COR-L47 (cell line): Measurements from ENCODE around the gene ZCCHC14.

Experiments used
- DNase-seq: peaks from one replicate; lab custom pipeline; 2025; lab: John Stamatoyannopoulos, UW

ZCCHC14 gene

DNA sequence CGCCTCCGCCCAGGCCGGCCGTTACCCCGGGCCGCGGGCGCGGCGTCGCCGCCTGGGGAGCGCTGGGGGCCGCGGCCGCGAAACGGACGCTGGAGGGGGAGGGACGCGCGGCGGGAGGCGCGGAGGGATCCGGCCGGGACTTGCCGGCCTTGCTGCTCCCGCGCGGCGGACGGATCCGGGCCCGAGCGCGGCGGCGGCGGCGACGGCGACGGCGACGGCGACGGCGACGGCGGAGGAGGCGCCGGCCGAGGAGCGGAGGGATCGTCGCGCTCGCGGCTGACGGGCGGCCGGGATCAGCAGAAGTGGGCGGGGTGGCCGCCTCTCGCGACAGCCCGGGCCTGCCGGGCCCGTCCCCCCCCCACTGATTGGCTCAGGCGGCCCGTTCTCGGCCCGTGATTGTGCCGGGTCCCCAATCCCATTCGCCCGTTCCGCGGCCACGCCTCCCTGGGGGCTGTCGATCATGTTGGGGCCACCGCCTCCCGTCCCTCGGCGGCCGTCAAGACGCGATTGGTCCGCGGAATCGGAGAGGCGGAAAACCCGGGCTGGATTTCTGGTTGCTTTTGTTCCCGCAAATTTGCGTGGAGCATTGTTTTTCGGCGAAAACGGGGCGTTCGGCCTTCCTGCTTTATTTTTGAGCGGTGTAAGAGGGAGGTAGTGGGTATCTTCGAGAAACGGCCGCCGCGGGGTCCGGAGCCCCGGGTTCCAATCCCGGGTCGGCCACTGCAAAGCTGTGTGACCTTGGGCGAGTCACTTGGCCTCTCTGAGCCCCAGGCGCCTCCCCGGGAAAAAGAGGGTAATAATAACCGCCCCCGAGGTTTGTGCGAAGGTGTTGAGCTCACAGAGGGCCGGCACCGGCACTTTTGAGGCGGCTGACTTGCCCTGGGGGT lies at the start of gene ZCCHC14:
Gene ZCCHC14, minus strand, starts transcription at position 304 of the 887 bp plus-strand sequence. CDS start 786 bp downstream, outside the sequence.
- peak; percentile 98 for DNase-seq

DNA sequence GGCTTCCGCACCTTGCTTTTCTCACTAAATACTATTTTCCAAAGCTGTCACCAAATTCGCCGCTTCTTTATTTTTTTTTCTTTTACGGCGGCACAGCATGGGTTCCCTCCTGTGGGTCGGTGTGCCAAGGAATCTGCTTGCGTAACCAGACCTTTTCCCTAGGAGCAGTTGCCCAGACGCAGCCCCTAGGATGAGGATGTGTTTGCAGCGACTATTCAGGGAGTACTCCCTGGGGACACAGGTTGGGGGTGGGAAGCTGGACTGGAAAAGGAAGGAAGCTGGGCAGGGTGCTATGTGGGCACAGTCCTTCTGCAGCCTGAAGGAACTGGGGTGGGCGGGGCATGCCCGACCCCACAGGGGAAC lies 49.0 kb upstream of the ZCCHC14 start:
- no peak for DNase-seq

DNA sequence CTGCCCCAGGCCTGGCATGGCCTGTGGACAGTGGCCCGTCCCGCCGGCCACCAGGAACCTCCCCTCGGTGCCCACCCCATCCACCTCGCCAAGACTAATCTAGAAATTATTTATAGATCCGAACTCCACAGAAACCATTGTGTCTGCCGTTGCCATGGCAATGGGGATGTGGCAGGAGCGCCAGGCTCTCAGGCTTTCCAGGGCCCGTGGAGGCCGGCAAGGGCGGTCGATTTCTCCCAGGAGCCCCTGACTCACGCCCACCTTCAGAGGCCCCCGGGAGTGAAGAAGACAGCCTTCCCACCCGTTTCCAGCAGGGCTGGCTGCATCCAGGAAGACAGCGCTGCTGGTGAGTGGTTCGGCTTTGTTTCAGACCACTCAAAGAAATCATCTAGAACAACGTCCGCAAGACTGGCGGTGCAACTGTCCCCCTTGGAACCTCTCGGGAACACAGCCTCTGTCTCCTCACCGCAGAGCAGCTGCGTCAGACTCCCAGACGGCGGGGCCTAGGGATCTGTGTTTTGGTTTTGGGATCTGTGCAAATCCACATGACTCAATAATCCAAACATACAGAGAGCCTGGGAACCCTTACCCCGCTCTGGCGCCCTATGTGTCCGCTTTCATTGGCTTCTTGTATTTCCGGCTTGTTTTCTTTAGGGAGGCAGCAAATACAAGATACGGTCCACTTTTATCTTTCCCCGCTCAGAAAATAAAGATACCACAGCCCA lies 48.5 kb upstream of the ZCCHC14 start:
- DNase-seq = no peak

DNA sequence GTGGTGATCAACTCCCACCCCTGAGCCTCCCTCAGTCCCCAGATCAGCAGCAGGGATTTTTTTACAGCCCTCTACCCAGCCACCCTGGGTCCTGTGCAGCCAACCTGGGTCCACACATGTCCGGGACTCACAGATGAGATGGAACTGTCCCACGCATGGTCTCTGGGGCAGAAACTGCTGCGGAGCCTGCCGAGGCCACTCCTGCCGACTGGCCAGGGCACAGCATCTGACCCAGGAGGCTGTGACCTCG lies 48.0 kb upstream of the ZCCHC14 start:
- DNase-seq = no peak

DNA sequence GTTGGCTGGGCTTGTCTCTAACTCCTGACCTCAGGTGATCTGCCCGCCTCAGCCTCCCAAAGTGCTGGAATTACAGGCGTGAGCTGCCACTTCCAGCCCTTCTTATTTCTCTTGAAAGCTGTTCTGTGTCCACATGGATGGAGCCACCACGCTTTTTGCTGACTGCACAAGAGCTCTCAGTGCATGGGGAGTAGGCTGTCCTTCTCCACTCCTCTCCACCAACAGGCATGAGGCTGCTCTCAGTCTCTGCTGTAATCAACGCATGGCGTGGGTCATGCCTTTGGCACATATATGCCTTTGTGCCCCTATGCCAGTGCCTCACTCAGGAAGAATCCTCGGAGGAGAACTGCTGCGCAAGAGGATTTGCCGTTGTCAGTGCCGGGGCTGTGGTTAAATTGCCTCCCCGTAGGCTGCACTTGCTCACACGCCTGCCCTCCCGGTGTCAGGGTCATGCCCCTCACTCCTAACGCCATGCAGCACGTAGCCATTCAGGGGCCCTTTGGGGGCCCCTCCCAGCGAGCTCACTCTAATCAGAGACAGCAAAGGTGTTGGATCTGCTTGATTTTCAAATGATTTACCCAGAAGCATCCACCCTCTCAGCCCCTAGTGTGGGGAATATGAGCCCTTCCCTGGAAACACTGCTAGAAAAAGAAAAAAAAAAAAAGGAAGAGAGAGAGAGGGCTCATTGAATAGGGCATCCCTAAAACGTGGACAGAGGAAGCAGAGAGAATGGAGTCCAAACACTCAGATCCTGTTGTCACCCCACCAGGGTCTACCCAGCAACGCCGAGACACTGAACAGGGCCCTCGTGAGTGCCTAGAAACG lies 47.5 kb upstream of the ZCCHC14 start:
- DNase-seq = no peak

DNA sequence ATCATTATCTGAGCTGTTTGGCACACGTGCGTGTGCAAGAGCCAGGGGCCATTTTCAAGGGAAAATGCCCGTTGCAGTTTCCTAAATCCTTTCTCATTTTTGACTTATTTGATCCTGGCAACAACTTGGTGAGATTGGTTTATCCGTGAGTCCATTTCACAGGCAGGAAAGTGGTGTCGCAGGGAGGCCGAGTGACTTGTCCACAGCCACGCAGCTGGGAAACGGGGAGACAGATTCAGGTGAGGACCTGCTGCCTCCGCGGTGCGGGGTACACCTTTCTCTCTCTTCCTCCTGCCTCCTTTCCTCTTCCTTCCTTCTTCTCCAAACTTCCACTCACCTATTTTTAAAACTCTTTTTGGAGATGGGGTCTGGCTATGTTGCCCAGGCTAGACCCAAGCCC lies 46.3 kb upstream of the ZCCHC14 start:
- DNase-seq = no peak

DNA sequence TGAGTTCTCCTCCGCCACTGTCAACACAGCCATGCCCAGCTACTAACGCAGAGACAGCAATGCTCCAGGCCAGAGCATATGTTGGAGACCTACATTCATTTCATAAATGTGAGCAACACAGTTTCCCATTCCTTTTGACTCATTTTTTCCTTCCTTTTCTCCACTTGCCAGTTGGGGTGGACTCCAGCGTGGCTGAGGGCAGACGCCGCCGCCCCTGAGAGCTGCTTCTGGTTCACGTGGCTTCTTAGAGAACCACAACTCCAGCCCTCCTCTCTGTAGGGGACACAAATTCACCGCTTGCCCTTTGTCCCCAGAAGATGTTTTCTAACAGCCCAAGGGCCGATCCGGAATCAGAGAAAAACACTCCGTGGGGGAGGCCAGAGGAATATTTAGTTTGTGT lies 45.8 kb upstream of the ZCCHC14 start:
- DNase-seq = no peak

DNA sequence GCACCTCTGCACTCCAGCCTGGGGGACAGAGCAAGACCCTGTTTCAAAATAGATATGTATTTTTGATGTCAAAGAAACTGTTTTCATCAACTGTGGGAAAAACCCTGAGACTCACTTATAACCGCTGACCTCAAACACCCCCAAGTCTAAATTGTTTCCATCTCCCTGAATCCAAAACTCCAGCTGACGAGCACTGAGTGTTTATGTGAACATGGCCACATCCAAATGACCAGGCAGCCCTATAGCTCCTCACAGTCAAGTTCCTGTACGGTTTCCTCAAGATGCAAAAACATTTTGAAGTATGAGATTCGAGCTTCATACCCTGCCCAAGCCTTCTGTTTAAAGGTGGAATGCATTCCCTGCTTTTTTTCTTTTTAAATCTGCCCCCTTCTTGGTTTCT lies 45.3 kb upstream of the ZCCHC14 start:
- no peak for DNase-seq

DNA sequence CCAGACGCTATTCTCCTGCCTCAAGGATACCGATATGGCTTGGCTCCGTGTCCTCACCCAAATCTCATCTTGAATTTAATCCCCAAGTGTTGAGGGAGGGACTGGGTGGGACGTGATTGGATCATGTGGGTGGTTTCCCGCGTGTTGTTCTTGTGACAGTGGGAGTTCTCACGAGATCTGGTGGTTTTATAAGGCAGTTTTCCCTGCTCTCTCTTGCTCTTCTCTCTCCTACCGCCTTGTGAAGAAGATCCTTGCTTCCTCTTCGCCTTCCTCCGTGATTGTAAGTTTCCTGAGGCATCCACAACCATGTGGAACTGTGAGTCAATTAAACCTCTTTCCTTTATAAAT lies 43.9 kb upstream of the ZCCHC14 start:
- no peak for DNase-seq

DNA sequence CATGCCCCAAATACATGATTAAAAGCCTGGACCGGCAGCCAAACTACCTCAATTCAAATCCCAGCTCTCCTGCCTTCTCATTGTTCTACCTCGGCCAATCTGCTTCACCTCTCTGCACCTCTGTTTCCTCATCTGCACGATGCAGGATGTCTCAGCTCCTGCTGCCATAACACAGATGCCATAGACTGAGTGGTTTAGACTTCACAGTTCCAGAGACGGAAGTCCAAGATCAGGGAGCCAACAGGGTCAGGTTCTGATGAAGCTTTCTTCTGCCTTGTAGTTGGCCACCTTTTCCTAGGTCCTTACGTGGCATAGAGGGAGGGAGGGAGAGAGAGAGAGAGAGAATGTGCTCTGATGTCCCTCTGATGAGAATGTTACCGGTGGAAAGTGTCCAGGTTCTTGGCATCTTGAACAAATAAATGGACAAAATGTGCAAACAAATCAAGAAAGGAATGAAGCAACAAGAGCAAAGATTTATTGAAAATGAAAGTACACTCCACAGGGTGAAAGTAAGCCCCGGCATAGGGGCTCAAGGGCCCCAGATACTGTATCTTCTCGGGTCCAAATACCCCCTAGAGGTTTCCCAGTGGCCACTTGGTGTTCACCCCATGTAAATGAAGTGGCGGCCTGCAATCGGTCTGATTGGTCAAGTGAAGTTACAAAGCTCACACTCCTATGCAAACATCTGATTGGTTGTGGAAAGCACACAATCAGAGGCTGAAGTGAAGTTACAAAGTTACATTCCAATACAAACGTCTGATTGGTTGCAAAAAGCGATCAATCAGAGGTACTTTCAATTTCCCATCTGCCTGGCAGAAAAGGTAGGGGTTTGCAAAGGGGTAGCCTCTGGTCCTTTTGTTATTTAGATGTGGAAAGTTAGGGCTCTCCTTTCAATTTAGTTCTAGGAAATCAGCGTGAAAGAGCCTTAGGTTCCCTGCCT lies 43.3 kb upstream of the ZCCHC14 start:
- DNase-seq = no peak

DNA sequence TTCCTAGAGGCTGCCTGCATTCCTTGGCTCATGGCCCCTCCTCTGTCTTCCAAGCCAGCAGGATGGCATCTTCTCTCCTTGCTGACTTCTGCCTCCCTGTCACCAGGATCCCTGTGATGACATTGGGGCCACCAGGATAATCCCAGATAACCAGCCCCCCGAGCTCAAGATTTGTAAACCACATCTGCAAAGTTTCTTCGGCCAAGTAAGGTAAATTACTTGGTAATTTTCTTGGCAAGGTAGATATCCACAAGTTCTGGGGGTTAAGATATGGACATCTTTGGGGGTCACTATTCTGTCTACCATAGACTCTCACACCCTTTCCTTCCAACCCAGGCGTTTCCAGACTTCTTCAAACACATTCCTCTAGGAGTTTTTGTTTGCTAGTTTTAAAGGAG lies 42.6 kb upstream of the ZCCHC14 start:
- no peak for DNase-seq

DNA sequence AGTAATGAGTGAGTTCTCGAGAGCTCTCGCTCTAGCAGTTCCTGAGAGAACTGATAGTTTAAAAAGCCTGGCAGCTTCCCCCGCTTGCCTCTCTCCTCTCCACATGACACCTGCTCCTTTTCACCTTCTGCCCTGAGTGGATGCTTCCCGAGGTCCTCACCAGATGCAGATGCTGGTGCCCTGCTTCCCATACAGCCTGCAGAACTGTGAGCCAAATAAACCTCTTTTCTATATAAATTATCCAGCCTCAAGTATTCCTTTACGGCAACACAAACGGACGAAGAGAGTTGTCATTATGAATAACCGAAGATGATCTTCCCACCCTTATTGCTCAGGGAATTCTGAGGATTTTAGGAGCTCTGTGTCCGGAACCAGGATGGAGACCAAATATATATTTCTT lies 41.9 kb upstream of the ZCCHC14 start:
- no peak for DNase-seq

DNA sequence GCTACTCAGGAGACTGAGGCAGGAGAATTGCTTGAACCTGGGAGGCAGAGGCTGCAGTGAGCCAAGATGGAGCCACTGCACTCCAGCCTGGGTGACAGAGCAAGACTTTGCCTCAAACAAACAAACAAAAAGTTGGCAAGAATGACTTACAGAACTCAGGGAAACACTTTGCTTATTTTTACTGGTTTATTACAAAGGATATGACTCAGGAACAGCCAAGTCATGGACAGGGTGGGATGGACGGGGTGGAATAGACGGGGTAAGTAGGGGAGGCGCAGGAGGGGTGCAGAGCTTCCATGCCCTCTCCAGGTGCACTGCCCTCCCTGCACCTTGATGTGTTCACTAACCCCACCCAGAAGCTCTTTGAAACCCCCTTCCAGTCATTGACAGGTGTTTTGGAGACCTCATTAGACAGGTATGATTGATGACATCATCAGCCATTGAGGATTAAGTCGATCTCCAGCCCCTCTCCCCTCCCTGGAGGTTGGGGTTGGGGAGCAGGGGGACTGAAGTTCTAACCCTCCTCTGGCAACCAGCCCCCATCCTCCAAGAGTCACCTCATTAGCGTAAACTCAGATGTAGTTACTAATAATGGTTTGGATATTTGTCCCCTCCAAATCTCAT lies 41.3 kb upstream of the ZCCHC14 start:
- DNase-seq = no peak

DNA sequence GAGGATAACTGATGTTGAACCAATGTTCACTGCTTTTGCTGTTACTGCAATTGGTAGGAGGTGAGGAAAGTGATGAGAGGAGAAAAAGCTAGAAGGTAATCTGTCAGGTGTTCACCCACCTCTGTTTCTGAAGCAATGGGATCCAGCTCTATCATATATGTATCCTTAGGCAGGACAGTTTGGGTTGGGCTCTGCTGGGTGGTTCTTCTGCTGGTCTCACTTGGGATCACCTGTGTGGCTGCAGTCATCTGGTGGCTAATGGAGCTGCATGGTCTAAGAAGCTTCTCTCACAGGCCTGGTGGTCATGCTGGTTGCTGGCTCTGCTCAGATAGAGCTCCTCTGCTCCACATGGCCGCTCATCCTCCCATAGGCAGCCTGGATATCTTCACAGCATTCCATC lies 40.2 kb upstream of the ZCCHC14 start:
- no peak for DNase-seq

DNA sequence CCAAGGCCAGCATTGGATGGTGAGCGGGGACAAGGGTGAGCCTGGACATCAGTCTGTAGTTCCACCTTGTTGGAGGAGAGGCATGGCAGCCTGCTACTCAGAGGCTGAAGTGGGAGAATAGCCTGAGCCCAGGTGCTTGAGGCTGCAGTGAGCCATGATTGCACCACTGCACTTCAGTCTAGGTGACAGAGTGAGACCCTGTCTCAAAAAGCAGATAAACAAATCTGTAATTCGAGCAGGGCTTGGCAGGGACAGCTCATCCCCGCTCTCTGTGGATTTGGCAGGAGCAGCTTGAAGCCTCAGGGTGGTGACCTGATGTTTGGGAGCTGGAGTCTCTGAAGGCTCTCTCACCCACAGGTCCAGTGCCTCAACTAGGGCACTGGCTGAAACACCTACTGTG lies 38.6 kb upstream of the ZCCHC14 start:
- no peak for DNase-seq

DNA sequence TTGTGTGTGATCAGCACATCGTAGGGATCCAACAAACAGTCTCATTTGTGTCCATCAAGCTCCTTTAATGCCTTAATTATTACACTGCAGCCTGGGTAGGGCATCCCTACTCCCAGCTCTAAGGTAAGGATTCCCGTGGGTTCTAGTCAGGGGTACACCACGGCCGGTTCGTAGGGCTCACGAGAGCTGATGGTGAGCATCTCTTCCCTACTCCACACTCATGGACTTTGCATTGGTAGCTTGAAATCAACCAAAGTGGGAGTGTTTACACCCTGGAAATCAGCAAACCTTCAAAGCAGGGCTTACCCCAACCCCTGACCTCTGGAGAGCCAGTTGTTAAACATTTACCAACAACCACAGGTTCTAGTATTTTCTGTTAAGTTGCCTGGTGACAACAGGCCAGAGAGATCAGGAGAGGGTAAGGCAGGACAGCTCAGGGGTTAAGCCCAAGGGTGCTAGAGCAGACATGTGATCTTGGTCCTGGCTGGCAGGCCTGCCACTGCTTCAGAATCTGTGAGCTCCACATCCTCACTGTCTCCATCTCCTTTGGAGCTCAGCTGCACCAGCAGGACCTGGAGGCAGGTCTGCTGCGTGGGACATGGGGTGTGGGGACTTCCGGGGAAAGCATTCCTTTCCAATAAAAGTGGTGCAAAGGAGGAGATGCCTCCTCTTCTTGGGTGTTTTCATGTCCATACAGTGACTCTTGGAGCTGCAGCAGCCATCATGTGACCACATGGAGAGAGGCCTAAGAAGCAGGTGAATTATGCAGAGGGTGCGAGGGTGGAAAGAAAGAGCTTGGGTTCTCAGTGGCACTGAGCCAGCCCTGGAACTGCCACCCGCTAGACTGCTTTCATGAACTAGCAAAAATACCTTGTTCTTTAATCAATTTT lies 36.1 kb upstream of the ZCCHC14 start:
- no peak for DNase-seq

DNA sequence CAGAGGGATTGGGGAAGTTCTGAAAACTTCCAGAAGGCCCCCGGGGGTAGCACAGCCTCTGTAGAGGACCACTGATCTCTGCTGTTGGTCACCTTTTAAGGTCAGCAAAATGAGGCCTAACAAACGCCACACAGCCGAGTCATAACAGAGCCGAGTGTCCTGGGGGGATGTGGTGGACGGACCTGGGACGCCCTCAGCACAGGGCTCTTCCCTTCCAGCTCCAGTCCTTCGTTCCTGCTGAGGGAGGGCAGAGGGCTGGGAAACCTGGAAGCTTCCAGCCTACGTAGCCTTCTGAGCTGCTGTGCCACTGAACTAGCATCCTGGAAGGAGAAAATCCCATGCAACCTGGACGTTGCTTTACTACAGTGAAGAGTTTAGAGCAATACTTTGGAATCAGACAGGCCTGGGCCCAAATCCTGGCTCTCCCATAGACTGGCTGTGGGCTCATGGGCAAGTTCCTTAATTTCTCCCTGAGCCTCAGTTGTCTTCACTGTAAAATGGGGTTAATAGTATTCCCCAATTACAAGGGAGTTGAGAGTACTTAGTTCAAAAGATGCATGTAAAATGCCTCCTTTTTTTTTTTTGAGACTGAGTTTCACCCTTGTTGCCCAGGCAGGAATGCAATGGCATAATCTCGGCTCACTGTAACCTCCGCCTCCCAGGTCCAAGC lies 34.4 kb upstream of the ZCCHC14 start:
- no peak for DNase-seq

DNA sequence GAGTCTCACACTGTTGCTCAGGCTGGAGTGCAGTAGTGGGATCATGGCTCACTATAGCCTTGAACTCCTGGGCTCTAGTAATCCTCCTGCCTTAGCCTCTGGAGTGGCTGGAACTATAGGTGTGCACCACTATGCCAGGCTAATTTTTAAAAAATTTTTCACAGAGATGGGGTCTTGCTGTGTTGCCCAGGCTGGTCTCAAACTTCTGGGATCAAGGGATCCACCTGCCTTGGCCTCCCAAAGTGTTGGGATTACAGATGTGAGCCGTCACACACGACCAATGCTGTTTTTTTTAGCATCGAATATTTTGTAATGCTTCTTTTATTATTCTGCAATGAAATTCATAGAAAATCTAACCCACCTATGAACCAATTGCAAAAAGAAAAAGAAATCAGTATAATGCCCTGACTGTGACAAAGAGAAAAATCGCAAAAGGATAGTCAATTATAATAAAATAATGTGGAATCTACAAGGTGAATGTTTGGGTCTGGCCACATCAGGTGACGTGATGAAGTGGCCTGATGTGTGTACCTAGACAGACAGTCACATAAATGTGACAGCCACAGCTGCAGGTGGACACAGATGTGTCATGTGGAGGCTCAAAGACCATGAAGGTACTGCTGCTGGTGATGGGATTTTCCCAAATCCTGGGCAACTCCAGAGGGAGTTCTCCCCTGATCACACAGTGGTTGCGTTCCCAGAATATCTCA lies 33.6 kb upstream of the ZCCHC14 start:
- DNase-seq = no peak

DNA sequence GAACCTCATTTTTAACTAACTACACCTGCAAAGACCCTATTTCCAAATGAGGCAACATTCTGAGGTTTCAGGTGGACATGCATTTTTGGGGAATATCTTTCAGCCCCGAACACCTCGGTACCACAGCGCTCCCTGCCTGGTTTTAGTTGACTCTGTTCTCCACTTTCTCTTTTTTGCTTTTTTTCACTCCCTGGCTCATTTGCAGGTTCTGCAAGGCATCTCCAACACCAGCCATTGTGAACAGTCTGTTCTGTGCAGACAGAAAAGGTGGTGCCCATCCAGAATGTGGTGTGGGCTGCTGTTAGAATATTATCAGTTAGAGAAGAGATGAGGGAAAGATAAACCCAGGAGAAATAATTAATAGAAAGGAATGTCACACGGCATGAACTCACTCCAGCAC lies 32.5 kb upstream of the ZCCHC14 start:
- DNase-seq = no peak
